PC-9 (cell line): ENCODE measurements around the gene SLC9A9.

Experiments used
- CTCF ChIP-seq: fragments of 200-600 bp; sonication (generic); conservative IDR thresholded peaks from 2 replicates; pipeline ENCODE4 v1.6.1; 2017; ENCODE audit warnings: mixed run types, antibody characterized with exemption, mild to moderate bottlenecking, moderate library complexity
- EZH2 ChIP-seq: fragments of 200-600 bp; sonication (generic); IDR thresholded peaks from 2 replicates; pipeline ENCODE4 v1.8.0; 2017; ENCODE audit warnings: antibody characterized with exemption, low read depth

GRCh38 chr3:143605233-143605950 lies 242.9 kb downstream of the SLC9A9 start:
- TF ChIP-seq CTCF (no peak), EZH2 (no peak)
